ENCODE measurements around the gene GYS1.
"Not testable (repeated sequence)": the region's sequence is repeated elsewhere in the genome, so short reads cannot be mapped to it uniquely, and the experiment has no call there.

Gene GYS1

GRCh38 chr19:48933382-48933932, 59.7 kb downstream of the GYS1 start, which contains the start of gene DHDH:
DHDH (plus strand) TSS chr19:48933699; CDS start chr19:48933722, 23 bp downstream.
- DNase-seq = peak; percentile 42

GRCh38 chr19:48928164-48929025, 64.7 kb downstream of the GYS1 start:
- DNase-seq = peak; percentile 10

- not testable (repeated sequence) for DNase-seq
Measured at GRCh38 chr19:48927692-48928091, 65.4 kb downstream of the GYS1 start.

GRCh38 chr19:48926909-48927308, 66.2 kb downstream of the GYS1 start:
- DNase-seq = peak; percentile 53

- not testable (repeated sequence) for DNase-seq
Measured at GRCh38 chr19:48925890-48926289, 67.2 kb downstream of the GYS1 start.

GRCh38 chr19:48925240-48925843, 67.8 kb downstream of the GYS1 start:
- DNase-seq = no peak

GRCh38 chr19:48922548-48923490, 70.3 kb downstream of the GYS1 start:
- no peak for DNase-seq

- DNase-seq = no peak
Measured at GRCh38 chr19:48921721-48922500, 71.2 kb downstream of the GYS1 start.

- DNase-seq = no peak
Measured at GRCh38 chr19:48920949-48921348, 72.2 kb downstream of the GYS1 start.

GRCh38 chr19:48919271-48919670, 73.8 kb downstream of the GYS1 start:
- DNase-seq = not testable (repeated sequence)

GRCh38 chr19:48918801-48919247, 74.3 kb downstream of the GYS1 start:
- DNase-seq = no peak

Data from MV-4-11 (cell line).